Stomach (tissue), 9 donors: ENCODE measurements around the gene ADAM30. TPM values are rescaled to one million over a fixed set of nuclear protein-coding genes. Genes with fewer than 3 reads are reported as not detected.

Experiments used
- DNase-seq, 2 donors: peaks; one replicate each; pipeline versions ENCODE4 v3.0.0 to v3.0.0-alpha.2; 2013 to 2019
- H3K27ac ChIP-seq, 5 donors: fragments of 200-600 bp in 4 of 5; sonication (generic) in 4 of 5; one replicate each; pipeline ENCODE4 v1.5.1; 2013 to 2019; ENCODE audit warnings: mild to moderate bottlenecking in 1 of 5, moderate library complexity in 1 of 5
- H3K27me3 ChIP-seq, 3 donors: fragments of 200-600 bp; sonication (generic); one replicate each; pipeline ENCODE4 v1.5.1; 2017 to 2019; ENCODE audit warnings: mixed run types in 1 of 3
- H3K36me3 ChIP-seq, 4 donors: fragments of 200-600 bp; sonication (generic); 1 replicate in 3 of 4; 2 replicates in 1 of 4; pipeline ENCODE4 v1.5.1; 2016 to 2019
- H3K4me1 ChIP-seq, 4 donors: fragments of 200-600 bp; sonication (generic); one replicate each; pipeline ENCODE4 v1.5.1; 2016 to 2019
- H3K4me3 ChIP-seq, 4 donors: fragments of 200-600 bp; sonication (generic) in 3 of 4; one replicate each; pipeline ENCODE4 v1.5.1; 2016 to 2019; ENCODE audit warnings: mild to moderate bottlenecking in 1 of 4
- H3K9me3 ChIP-seq, 4 donors: fragments of 200-600 bp; sonication (generic); one replicate each; pipeline ENCODE4 v1.5.1; 2016 to 2019
- CTCF ChIP-seq, 7 experiments: fragments of 450-650 bp in 4 of 7; fragments of 200-600 bp in 3 of 7; sonication (generic) in 3 of 7; IDR thresholded peaks; one replicate each; pipeline ENCODE4 v1.5.1; 2016 to 2019; ENCODE audit warnings: antibody characterized with exemption in 7 of 7, control low read depth in 2 of 7, mild to moderate bottlenecking in 1 of 7
- EP300 ChIP-seq: sonication (generic); formaldehyde crosslinking; IDR thresholded peaks from one replicate; pipeline ENCODE4 v1.6.1; 2017; ENCODE audit warnings: antibody characterized with exemption
- POLR2A ChIP-seq, 4 donors: fragments of 450-650 bp; IDR thresholded peaks; one replicate each; pipeline ENCODE4 v1.6.1; 2016; ENCODE audit warnings: antibody characterized with exemption in 4 of 4, control low read depth in 2 of 4, mild to moderate bottlenecking in 1 of 4, moderate library complexity in 1 of 4
- POLR2AphosphoS5 ChIP-seq, 3 donors: sonication (generic); formaldehyde crosslinking; IDR thresholded peaks; one replicate each; pipeline ENCODE4 v1.6.1; 2016; ENCODE audit warnings: antibody characterized with exemption in 3 of 3
- WGBS, 5 donors: extraction: QIAGEN DNeasy Blood & Tissue Kit in 3 of 5; methylation state at CpG; one replicate each; pipeline versions ENCODE4 v1.1.5 to v1.1.7; 2013 to 2018; 5-methylcytosine and 5-hydroxymethylcytosine counted together
- intact Hi-C: fragments of 100-400 bp; cut with DNase I; formaldehyde crosslinking; loops from one replicate; pipeline ENCODE4 v1.15.1; 2023; ENCODE audit warnings: low total_unique reads
- polyA plus RNA-seq, 3 donors: library from polyadenylated mRNA; stranded (reverse); fragments of 200-250 nt; gene quantifications; one replicate each; pipeline ENCODE4 v1.2.3, GENCODE V29; 2013
- total RNA-seq, 5 donors: library from RNA; depleted of rRNA; stranded (reverse); fragments of >200 nt; gene quantifications; one replicate each; pipeline versions ENCODE4 v1.1.0 to v1.2.3, GENCODE V29; 2014 to 2016
- donor health status: healthy with polysubstance abuse.
- donor health status: Bipolar disorder and iron deficiency.
- donor health status: healthy.

The ADAM30 gene
- total and polyA plus RNA-seq, 8 donors = not detected

GRCh38 chr1:119918301-119918700 is 22.0 kb upstream of the ADAM30 start:
- Histone ChIP-seq H3K9me3 (no peaks in the 10 kb centered on the region), H3K36me3 (peaks cover 73 to 100% (median 100%) of the 10 kb centered on the region in 4 donors), H3K27ac (no peak overlapping the region), H3K4me1 (no peaks in the 10 kb centered on the region), H3K4me3 (no peak overlapping the region), H3K27me3 (no peaks in the 10 kb centered on the region)
- intact Hi-C loops = no loop called here
- TF ChIP-seq POLR2A (IDR thresholded peaks at IDR 0.05) = no peak
- no peak for TF ChIP-seq POLR2AphosphoS5 (IDR thresholded peaks at IDR 0.05)
- 95 to 99% (median 97%) methylated on average over 7 of the region's 7 CpGs for WGBS, 5 donors
- DNase-seq = no peak

- DNase-seq = no peak
- Histone ChIP-seq H3K4me1 (no peaks in the 10 kb centered on the region), H3K36me3 (peaks cover 66 to 100% (median 98%) of the 10 kb centered on the region in 4 donors), H3K27ac (no peak overlapping the region), H3K9me3 (no peaks in the 10 kb centered on the region), H3K4me3 (no peak overlapping the region), H3K27me3 (no peaks in the 10 kb centered on the region)
- WGBS, 5 donors = 81 to 89% (median 85%) methylated on average over 5 of the region's 5 CpGs
- TF ChIP-seq POLR2A (IDR thresholded peaks at IDR 0.05) = no peak
- TF ChIP-seq POLR2AphosphoS5 (IDR thresholded peaks at IDR 0.05) = no peak
- TF ChIP-seq CTCF (IDR thresholded peaks at IDR 0.05) = no peak
- no peak for TF ChIP-seq EP300
- intact Hi-C loops = no loop called here
Observed at GRCh38 chr1:119917304-119918055, 21.2 kb upstream of the ADAM30 start.

- no peak for TF ChIP-seq EP300
- TF ChIP-seq POLR2A (IDR thresholded peaks at IDR 0.05) = no peak
- no peak for TF ChIP-seq POLR2AphosphoS5 (IDR thresholded peaks at IDR 0.05)
- no peak for TF ChIP-seq CTCF (IDR thresholded peaks at IDR 0.05)
- intact Hi-C loops = no loop called here
- no peaks in the 10 kb centered on the region for H3K27me3 ChIP-seq
- no peak for DNase-seq
- no peaks in the 10 kb centered on the region for H3K9me3 ChIP-seq
- H3K27ac ChIP-seq = no peak overlapping the region
- no peak overlapping the region for H3K4me3 ChIP-seq
- 90 to 97% (median 96%) methylated on average over 2 to 6 of the region's 6 CpGs for WGBS, 5 donors
- H3K36me3 ChIP-seq = peaks cover 56 to 81% (median 78%) of the 10 kb centered on the region in 4 donors
- no peaks in the 10 kb centered on the region for H3K4me1 ChIP-seq
Observed at GRCh38 chr1:119915517-119915916, 19.2 kb upstream of the ADAM30 start.

GRCh38 chr1:119914071-119914470 is 17.8 kb upstream of the ADAM30 start:
- no peaks in the 10 kb centered on the region for H3K9me3 ChIP-seq
- H3K4me3 ChIP-seq = no peak overlapping the region
- peaks cover 43 to 67% (median 64%) of the 10 kb centered on the region in 4 donors for H3K36me3 ChIP-seq
- WGBS, 5 donors = 41 to 88% (median 61%) methylated on average over 1 of the region's 1 CpG
- no peaks in the 10 kb centered on the region for H3K27me3 ChIP-seq
- TF ChIP-seq CTCF (IDR thresholded peaks at IDR 0.05) = no peak
- no peak for DNase-seq
- H3K4me1 ChIP-seq = no peaks in the 10 kb centered on the region
- no peak overlapping the region for H3K27ac ChIP-seq
- intact Hi-C loops = no loop called here

GRCh38 chr1:119912963-119913362 is 16.6 kb upstream of the ADAM30 start:
- Histone ChIP-seq H3K4me1 (no peaks in the 10 kb centered on the region), H3K36me3 (peaks cover 33 to 56% (median 52%) of the 10 kb centered on the region in 4 donors), H3K9me3 (no peaks in the 10 kb centered on the region), H3K4me3 (no peak overlapping the region), H3K27me3 (no peaks in the 10 kb centered on the region), H3K27ac (no peak overlapping the region)
- TF ChIP-seq POLR2A (IDR thresholded peaks at IDR 0.05) (no peak), EP300 (no peak), CTCF (IDR thresholded peaks at IDR 0.05) (no peak), POLR2AphosphoS5 (IDR thresholded peaks at IDR 0.05) (no peak)
- WGBS, 5 donors = 82 to 89% (median 87%) methylated on average over 3 of the region's 3 CpGs
- intact Hi-C loops = no loop called here
- no peak for DNase-seq
